ENCODE measurements around the gene BLNK.
"Not testable (repeated sequence)": the region's sequence is repeated elsewhere in the genome, so short reads cannot be mapped to it uniquely, and the experiment has no call there.

Gene BLNK

GRCh38 chr10:96271016-96271815 lies at the start of gene BLNK:
BLNK (minus strand) TSS chr10:96271569; CDS start chr10:96271398, 171 bp downstream.
- no peak for DNase-seq

- DNase-seq = no peak
Measured at GRCh38 chr10:96319754-96320474, 48.5 kb upstream of the BLNK start.

- DNase-seq = no peak
Measured at GRCh38 chr10:96317067-96317833, 45.9 kb upstream of the BLNK start.

GRCh38 chr10:96313344-96313743 lies 42.0 kb upstream of the BLNK start:
- DNase-seq = no peak

- no peak for DNase-seq
Measured at GRCh38 chr10:96311180-96311715, 39.9 kb upstream of the BLNK start.

GRCh38 chr10:96310321-96310669 lies 38.9 kb upstream of the BLNK start:
- DNase-seq = no peak

- no peak for DNase-seq
Measured at GRCh38 chr10:96309628-96310320, 38.4 kb upstream of the BLNK start.

GRCh38 chr10:96308854-96309253 lies 37.5 kb upstream of the BLNK start:
- DNase-seq = not testable (repeated sequence)

GRCh38 chr10:96306516-96306915 lies 35.1 kb upstream of the BLNK start:
- peak; percentile 30 for DNase-seq

GRCh38 chr10:96305019-96305418 lies 33.6 kb upstream of the BLNK start:
- DNase-seq = no peak

GRCh38 chr10:96304230-96304629 lies 32.9 kb upstream of the BLNK start, which contains the start of gene DNTT:
DNTT (plus strand) TSS chr10:96304434; CDS start chr10:96304498, 64 bp downstream.
- no peak for DNase-seq

- no peak for DNase-seq
Measured at GRCh38 chr10:96301616-96302015, 30.2 kb upstream of the BLNK start.

GRCh38 chr10:96299383-96299782 lies 28.0 kb upstream of the BLNK start:
- no peak for DNase-seq

- no peak for DNase-seq
Measured at GRCh38 chr10:96298362-96298761, 27.0 kb upstream of the BLNK start.

GRCh38 chr10:96297486-96297885 lies 26.1 kb upstream of the BLNK start:
- no peak for DNase-seq

- DNase-seq = no peak
Measured at GRCh38 chr10:96295475-96295874, 24.1 kb upstream of the BLNK start.

- DNase-seq = no peak
Measured at GRCh38 chr10:96292971-96293920, 21.9 kb upstream of the BLNK start.

- no peak for DNase-seq
Measured at GRCh38 chr10:96290368-96291133, 19.2 kb upstream of the BLNK start.

GRCh38 chr10:96289218-96289910 lies 18.0 kb upstream of the BLNK start:
- no peak for DNase-seq

GRCh38 chr10:96288151-96288621 lies 16.8 kb upstream of the BLNK start:
- DNase-seq = no peak
